ENCODE data around the gene OR51I2.

DNA sequence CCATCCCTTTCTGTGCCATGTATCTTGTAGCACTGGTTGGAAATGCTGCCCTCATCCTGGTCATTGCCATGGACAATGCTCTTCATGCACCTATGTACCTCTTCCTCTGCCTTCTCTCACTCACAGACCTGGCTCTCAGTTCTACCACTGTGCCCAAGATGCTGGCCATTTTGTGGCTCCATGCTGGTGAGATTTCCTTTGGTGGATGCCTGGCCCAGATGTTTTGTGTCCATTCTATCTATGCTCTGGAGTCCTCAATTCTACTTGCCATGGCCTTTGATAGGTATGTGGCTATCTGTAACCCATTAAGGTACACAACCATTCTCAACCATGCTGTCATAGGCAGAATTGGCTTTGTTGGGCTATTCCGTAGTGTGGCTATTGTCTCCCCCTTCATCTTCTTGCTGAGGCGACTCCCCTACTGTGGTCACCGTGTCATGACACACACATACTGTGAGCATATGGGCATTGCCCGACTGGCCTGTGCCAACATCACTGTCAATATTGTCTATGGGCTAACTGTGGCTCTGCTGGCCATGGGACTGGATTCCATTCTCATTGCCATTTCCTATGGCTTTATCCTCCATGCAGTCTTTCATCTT, 39.8 kb downstream of the OR51I2 start:
- TF ChIP-seq EP300 (IDR thresholded peaks at IDR 0.05) (no peak), POLR2A (IDR thresholded peaks at IDR 0.05) (no peak)
- TF ChIP-seq, protein P1, sequence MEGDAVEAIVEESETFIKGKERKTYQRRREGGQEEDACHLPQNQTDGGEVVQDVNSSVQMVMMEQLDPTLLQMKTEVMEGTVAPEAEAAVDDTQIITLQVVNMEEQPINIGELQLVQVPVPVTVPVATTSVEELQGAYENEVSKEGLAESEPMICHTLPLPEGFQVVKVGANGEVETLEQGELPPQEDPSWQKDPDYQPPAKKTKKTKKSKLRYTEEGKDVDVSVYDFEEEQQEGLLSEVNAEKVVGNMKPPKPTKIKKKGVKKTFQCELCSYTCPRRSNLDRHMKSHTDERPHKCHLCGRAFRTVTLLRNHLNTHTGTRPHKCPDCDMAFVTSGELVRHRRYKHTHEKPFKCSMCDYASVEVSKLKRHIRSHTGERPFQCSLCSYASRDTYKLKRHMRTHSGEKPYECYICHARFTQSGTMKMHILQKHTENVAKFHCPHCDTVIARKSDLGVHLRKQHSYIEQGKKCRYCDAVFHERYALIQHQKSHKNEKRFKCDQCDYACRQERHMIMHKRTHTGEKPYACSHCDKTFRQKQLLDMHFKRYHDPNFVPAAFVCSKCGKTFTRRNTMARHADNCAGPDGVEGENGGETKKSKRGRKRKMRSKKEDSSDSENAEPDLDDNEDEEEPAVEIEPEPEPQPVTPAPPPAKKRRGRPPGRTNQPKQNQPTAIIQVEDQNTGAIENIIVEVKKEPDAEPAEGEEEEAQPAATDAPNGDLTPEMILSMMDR (IDR thresholded peaks at IDR 0.05), result no peak

All from tibial nerve (tissue), 4 donors.